Esophagus squamous epithelium (tissue), 5 donors: ENCODE results near the gene OPCML. TPM values are rescaled to one million over a fixed set of nuclear protein-coding genes. Genes with fewer than 3 reads are reported as not detected.

Source experiments
- DNase-seq: peaks from one replicate; lab custom pipeline; 2025; lab: John Stamatoyannopoulos, UW
- H3K27ac ChIP-seq, 4 donors: fragments of 200-600 bp; sonication (generic); one replicate each; pipeline ENCODE4 v1.5.1; 2016 to 2019; ENCODE audit warnings: mild to moderate bottlenecking in 1 of 4
- H3K27me3 ChIP-seq, 4 donors: fragments of 200-600 bp; sonication (generic); 1 replicate in 3 of 4; 2 replicates in 1 of 4; pipeline versions ENCODE4 v1.5.1 to v1.6.0; 2017 to 2021; ENCODE audit warnings: antibody characterized with exemption in 1 of 4
- H3K36me3 ChIP-seq, 3 donors: fragments of 200-600 bp; sonication (generic); one replicate each; pipeline ENCODE4 v1.5.1; 2016 to 2019
- H3K4me1 ChIP-seq, 3 donors: fragments of 200-600 bp; sonication (generic); one replicate each; pipeline ENCODE4 v1.5.1; 2017 to 2019
- H3K4me3 ChIP-seq, 4 donors: fragments of 200-600 bp; sonication (generic); 1 replicate in 3 of 4; 2 replicates in 1 of 4; pipeline ENCODE4 v1.5.1; 2016 to 2019; ENCODE audit warnings: mild to moderate bottlenecking in 2 of 4, moderate library complexity in 1 of 4
- H3K9me3 ChIP-seq, 3 donors: fragments of 200-600 bp; sonication (generic); one replicate each; pipeline ENCODE4 v1.5.1; 2016 to 2019
- POLR2A ChIP-seq, 4 donors: fragments of 450-650 bp; IDR thresholded peaks; one replicate each; pipeline ENCODE4 v1.6.1; 2017; ENCODE audit warnings: antibody characterized with exemption in 4 of 4, mild to moderate bottlenecking in 4 of 4, moderate library complexity in 3 of 4
- WGBS, 2 donors: methylation state at CpG; one replicate each; pipeline ENCODE4 v1.1.5; 2018; 5-methylcytosine and 5-hydroxymethylcytosine counted together
- intact Hi-C: fragments of 100-400 bp; cut with DNase I; formaldehyde crosslinking; loops from one replicate; pipeline ENCODE4 v1.15.0; 2022
- total RNA-seq, 4 donors: library from RNA; depleted of rRNA; stranded (reverse); fragments of >200 nt; gene quantifications; one replicate each; pipeline ENCODE4 v1.1.0, GENCODE V29; 2016
- TF ChIP-seq, protein P1 (sequence below), 6 experiments: fragments of 450-650 bp in 4 of 6; fragments of 200-600 bp in 2 of 6; sonication (generic) in 2 of 6; IDR thresholded peaks; one replicate each; pipeline ENCODE4 v1.5.1; 2016 to 2019; ENCODE audit warnings: antibody characterized with exemption in 6 of 6, mild to moderate bottlenecking in 4 of 6, moderate library complexity in 4 of 6
- donor health status: DM: yes; HTN: yes; CAD: no.

OPCML gene
- total RNA-seq, 4 donors from 2014 or later, result under 0.01 TPM; not detected in 3

DNA sequence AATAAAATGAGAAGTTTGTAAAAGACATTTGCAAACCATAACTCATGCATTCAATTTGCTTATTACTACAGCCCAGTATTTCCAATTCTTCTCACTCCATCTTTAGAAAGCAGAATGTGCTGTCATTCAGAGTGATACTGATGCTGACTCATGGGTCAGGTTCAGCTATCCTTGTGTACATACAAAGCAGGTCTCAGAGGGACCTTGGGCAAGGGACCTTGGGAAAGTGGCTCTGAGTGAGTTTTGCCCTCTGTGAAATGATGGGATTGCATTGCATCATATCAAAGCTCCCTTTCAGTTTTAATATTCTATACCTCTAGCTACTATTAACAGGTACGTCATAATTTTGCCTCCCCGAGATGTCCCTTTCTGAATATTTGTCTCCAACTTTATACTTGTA, 848.7 kb downstream of the OPCML start:
- intact Hi-C loops, result no loop called here
- no peaks in the 10 kb centered on the region for H3K4me1 ChIP-seq
- WGBS, 2 donors, result 58 to 82% methylated on average over 2 of the region's 2 CpGs

DNA sequence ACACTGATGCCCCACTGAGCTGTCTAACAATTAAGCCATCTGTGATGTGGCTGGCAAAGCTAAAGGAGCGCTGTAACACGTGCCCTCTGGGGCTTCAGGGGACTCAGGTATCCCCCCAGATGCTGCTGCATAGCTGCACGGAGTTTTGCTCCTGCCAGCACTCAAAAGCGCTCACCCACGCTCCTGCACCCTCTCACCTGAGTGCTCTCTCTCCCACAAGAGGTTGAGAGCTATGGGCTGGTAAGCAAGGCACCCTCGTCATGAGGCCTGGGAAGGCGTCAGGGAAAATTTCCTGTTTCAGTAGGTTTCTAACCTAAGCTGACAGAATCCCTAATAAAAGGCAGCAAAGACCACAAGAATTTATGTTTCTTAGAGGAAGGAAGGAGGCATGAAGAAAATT, 850.3 kb downstream of the OPCML start:
- intact Hi-C loops, result no loop called here
- Histone ChIP-seq H3K4me1 (no peaks in the 10 kb centered on the region), H3K27ac (no peak overlapping the region), H3K36me3 (no peaks in the 10 kb centered on the region), H3K27me3 (no peaks in the 10 kb centered on the region), H3K9me3 (peaks cover 0 to 15% (median 0%) of the 10 kb centered on the region in 3 donors), H3K4me3 (no peak overlapping the region)
- DNase-seq, result no peak
- TF ChIP-seq, protein P1, sequence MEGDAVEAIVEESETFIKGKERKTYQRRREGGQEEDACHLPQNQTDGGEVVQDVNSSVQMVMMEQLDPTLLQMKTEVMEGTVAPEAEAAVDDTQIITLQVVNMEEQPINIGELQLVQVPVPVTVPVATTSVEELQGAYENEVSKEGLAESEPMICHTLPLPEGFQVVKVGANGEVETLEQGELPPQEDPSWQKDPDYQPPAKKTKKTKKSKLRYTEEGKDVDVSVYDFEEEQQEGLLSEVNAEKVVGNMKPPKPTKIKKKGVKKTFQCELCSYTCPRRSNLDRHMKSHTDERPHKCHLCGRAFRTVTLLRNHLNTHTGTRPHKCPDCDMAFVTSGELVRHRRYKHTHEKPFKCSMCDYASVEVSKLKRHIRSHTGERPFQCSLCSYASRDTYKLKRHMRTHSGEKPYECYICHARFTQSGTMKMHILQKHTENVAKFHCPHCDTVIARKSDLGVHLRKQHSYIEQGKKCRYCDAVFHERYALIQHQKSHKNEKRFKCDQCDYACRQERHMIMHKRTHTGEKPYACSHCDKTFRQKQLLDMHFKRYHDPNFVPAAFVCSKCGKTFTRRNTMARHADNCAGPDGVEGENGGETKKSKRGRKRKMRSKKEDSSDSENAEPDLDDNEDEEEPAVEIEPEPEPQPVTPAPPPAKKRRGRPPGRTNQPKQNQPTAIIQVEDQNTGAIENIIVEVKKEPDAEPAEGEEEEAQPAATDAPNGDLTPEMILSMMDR (IDR thresholded peaks at IDR 0.05), result no peak
- no peak for TF ChIP-seq POLR2A (IDR thresholded peaks at IDR 0.05)
- WGBS, 2 donors, result 68 to 74% methylated on average over 6 to 7 of the region's 7 CpGs

More for the DNA sequence above, 848.7 kb downstream of the OPCML start:
- Histone ChIP-seq H3K4me3 (no peak overlapping the region), H3K9me3 (peaks cover 0 to 8% (median 0%) of the 10 kb centered on the region in 3 donors), H3K36me3 (no peaks in the 10 kb centered on the region), H3K27me3 (no peaks in the 10 kb centered on the region), H3K27ac (no peak overlapping the region)
- no peak for TF ChIP-seq POLR2A (IDR thresholded peaks at IDR 0.05)
- TF ChIP-seq, protein P1 (IDR thresholded peaks at IDR 0.05), result no peak
- DNase-seq, result no peak

DNA sequence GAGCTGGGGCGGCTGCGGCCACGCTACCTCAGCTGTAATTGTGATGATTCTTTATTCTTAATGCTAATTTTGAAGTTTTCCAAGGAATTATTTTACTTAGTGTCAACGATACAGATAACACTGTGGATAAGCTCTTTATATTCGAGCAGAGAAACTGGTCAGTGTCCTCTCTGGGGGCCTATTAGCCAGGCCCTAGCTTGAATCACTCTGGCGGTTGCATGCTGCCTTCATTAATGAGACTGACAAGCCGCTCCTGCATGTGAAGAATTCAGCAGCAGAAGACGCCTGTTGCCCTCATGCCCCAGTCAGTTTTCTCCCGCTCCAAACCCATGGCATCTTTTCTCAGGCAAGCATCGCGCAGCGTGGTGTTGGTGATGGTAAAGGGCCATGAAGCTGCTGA, 851.7 kb downstream of the OPCML start:
- no peak for DNase-seq
- Histone ChIP-seq H3K4me1 (no peaks in the 10 kb centered on the region), H3K9me3 (peaks cover 0 to 15% (median 0%) of the 10 kb centered on the region in 3 donors), H3K27ac (no peak overlapping the region), H3K36me3 (no peaks in the 10 kb centered on the region), H3K4me3 (no peak overlapping the region), H3K27me3 (no peaks in the 10 kb centered on the region)
- 82 to 93% methylated on average over 9 to 12 of the region's 12 CpGs for WGBS, 2 donors
- intact Hi-C loops, result no loop called here
- TF ChIP-seq POLR2A (IDR thresholded peaks at IDR 0.05), result no peak
- TF ChIP-seq, protein P1 (IDR thresholded peaks at IDR 0.05), result no peak

DNA sequence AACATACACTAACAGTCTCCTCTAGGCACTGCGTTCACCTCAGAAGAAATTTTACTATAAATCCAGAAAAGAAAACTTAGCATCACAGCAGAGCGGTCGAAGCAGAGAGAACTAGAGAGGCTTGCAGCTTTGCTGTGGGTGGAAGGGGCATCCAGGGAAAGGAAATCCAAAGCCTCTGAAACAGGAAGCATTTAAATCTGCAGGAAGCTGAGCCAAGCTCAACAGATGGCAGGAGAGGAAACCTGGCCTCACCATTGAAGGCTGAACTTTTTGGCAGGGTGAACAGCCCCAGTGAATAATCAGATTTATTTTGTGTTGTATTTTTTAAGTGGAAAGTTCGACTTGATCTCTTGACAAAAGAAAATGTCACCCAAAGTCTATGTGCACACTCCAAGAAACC, 858.1 kb downstream of the OPCML start:
- Histone ChIP-seq H3K4me3 (no peak overlapping the region), H3K4me1 (no peaks in the 10 kb centered on the region), H3K27ac (no peak overlapping the region), H3K27me3 (no peaks in the 10 kb centered on the region), H3K9me3 (peaks cover 0 to 14% (median 0%) of the 10 kb centered on the region in 3 donors), H3K36me3 (no peaks in the 10 kb centered on the region)
- 31 to 38% methylated on average over 4 of the region's 4 CpGs for WGBS, 2 donors
- TF ChIP-seq, protein P1 (IDR thresholded peaks at IDR 0.05), result no peak
- TF ChIP-seq POLR2A (IDR thresholded peaks at IDR 0.05), result no peak
- DNase-seq, result no peak
- intact Hi-C loops, result no loop called here

DNA sequence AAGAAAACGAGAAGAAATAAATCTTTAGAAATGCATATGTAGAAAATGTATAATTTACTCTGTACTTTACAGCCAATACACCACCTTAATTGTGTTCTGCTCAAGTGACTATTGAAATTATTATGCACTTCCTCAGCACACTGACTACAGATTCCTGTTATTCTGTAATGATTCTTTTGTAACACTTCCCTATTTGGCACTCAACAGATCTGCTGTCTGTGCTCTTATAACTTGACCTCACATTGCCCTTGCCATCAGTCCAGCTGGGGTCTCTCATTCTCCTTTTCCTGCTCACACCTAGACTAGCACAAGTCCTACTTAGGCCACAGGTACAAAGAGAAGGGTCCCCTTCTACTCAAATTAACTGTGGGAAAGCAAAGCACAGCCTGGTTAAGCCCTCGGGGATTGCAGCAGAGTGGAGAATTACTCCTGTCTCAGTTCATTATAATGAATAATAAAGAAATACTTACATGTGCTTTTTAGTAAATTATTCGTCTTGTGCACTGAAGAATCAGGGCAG, 860.4 kb downstream of the OPCML start:
- TF ChIP-seq POLR2A (IDR thresholded peaks at IDR 0.05), result no peak
- TF ChIP-seq, protein P1 (IDR thresholded peaks at IDR 0.05), result no peak
- no peak for DNase-seq
- WGBS, 2 donors, result 39 to 42% methylated on average over 3 of the region's 3 CpGs
- Histone ChIP-seq H3K4me3 (no peak overlapping the region), H3K9me3 (peaks cover 0 to 6% (median 0%) of the 10 kb centered on the region in 3 donors), H3K36me3 (no peaks in the 10 kb centered on the region), H3K4me1 (no peaks in the 10 kb centered on the region), H3K27ac (no peak overlapping the region), H3K27me3 (no peaks in the 10 kb centered on the region)
- intact Hi-C loops, result no loop called here
